Endometrium (tissue), 2 donors: ENCODE results near the gene CBLIF.
"Not testable (repeated sequence)": the region's sequence is repeated elsewhere in the genome, so short reads cannot be mapped to it uniquely, and the experiment has no call there.

Source experiments
- FAIRE-seq: peaks from 2 replicates; lab custom pipeline; 2012; peaks lifted over from hg19 to GRCh38; lab: Jason Lieb, UNC
- donor health status: control.
- donor health status: control.

Gene CBLIF

GRCh38 chr11:59847626-59848025 lies 2.3 kb upstream of the CBLIF start:
- FAIRE-seq: no peak

GRCh38 chr11:59846556-59846955 lies 1.3 kb upstream of the CBLIF start:
- FAIRE-seq: no peak

- FAIRE-seq: no peak
These were observed 3.0 kb downstream of the CBLIF start for GRCh38 chr11:59842316-59842715.

- FAIRE-seq: no peak
These were observed 3.8 kb downstream of the CBLIF start for GRCh38 chr11:59841514-59841913.

GRCh38 chr11:59839615-59840014 lies 5.7 kb downstream of the CBLIF start:
- no peak for FAIRE-seq

- no peak for FAIRE-seq
These were observed 11.7 kb downstream of the CBLIF start for GRCh38 chr11:59833602-59834001.

GRCh38 chr11:59829358-59829757 lies 15.9 kb downstream of the CBLIF start:
- no peak for FAIRE-seq

GRCh38 chr11:59822989-59823566 lies 22.2 kb downstream of the CBLIF start:
- peak; percentile 79 for FAIRE-seq

GRCh38 chr11:59818572-59818971 lies 26.7 kb downstream of the CBLIF start:
- FAIRE-seq: no peak

- FAIRE-seq: not testable (repeated sequence)
These were observed 28.9 kb downstream of the CBLIF start for GRCh38 chr11:59816434-59816833.

- FAIRE-seq: no peak
These were observed 29.5 kb downstream of the CBLIF start for GRCh38 chr11:59815754-59816153.

- no peak for FAIRE-seq
These were observed 31.3 kb downstream of the CBLIF start for GRCh38 chr11:59814021-59814420.

GRCh38 chr11:59813364-59813763 lies 31.9 kb downstream of the CBLIF start:
- no peak for FAIRE-seq

GRCh38 chr11:59812220-59812619 lies 33.1 kb downstream of the CBLIF start:
- FAIRE-seq: no peak

- FAIRE-seq: no peak
These were observed 34.4 kb downstream of the CBLIF start for GRCh38 chr11:59810911-59811259.

GRCh38 chr11:59810189-59810910 lies 34.9 kb downstream of the CBLIF start, which contains the start of gene MRPL16:
TSS of gene MRPL16 (minus strand) at chr11:59810778. CDS start at chr11:59810658, 120 bp downstream.
- FAIRE-seq: no peak

- no peak for FAIRE-seq
These were observed 38.2 kb downstream of the CBLIF start for GRCh38 chr11:59807047-59807610.

- FAIRE-seq: no peak
These were observed 41.2 kb downstream of the CBLIF start for GRCh38 chr11:59804061-59804460.

- peak; percentile 85 for FAIRE-seq
These were observed 42.6 kb downstream of the CBLIF start for GRCh38 chr11:59802639-59803176.

- no peak for FAIRE-seq
These were observed 43.2 kb downstream of the CBLIF start for GRCh38 chr11:59801981-59802638.

GRCh38 chr11:59801160-59801706 lies 44.1 kb downstream of the CBLIF start:
- FAIRE-seq: no peak

GRCh38 chr11:59800390-59801025 lies 44.8 kb downstream of the CBLIF start:
- FAIRE-seq: no peak
